ENCODE measurements around the gene UBN1.

Gene UBN1

GRCh38 chr16:4846503-4846900 is 779 bp upstream of the UBN1 start (continued):
- no peak for TF ChIP-seq POU6F1 (CRISPR knock-in tag; IDR thresholded peaks at IDR 0.05; ENCODE audit: borderline replicate concordance, low read depth)
- TF ChIP-seq PATZ1 (CRISPR knock-in tag; IDR thresholded peaks at IDR 0.05; ENCODE audit: borderline replicate concordance) = no peak
- TF ChIP-seq ESRRG (CRISPR knock-in tag; IDR thresholded peaks at IDR 0.05) = no peak
- no peak for TF ChIP-seq CSRNP3 (CRISPR knock-in tag; IDR thresholded peaks at IDR 0.05)
- TF ChIP-seq ZFP3 (CRISPR knock-in tag; IDR thresholded peaks at IDR 0.05) = no peak
- no peak for TF ChIP-seq ZNF70 (CRISPR knock-in tag; IDR thresholded peaks at IDR 0.05)

- TF ChIP-seq OSR1 (CRISPR knock-in tag; IDR thresholded peaks at IDR 0.05) (no peak), ARNTL (CRISPR knock-in tag; IDR thresholded peaks at IDR 0.05; ENCODE audit: borderline replicate concordance, low read depth) (no peak), CSDC2 (CRISPR knock-in tag; IDR thresholded peaks at IDR 0.05) (no peak), RARB (CRISPR knock-in tag; IDR thresholded peaks at IDR 0.05) (no peak), TCF4 (CRISPR knock-in tag; IDR thresholded peaks at IDR 0.05; ENCODE audit: borderline replicate concordance) (no peak), ZNF70 (CRISPR knock-in tag; IDR thresholded peaks at IDR 0.05) (no peak), ZFP3 (CRISPR knock-in tag; IDR thresholded peaks at IDR 0.05) (no peak), BACH2 (CRISPR knock-in tag; IDR thresholded peaks at IDR 0.05; ENCODE audit: borderline replicate concordance) (no peak), GLIS3 (CRISPR knock-in tag; IDR thresholded peaks at IDR 0.05) (no peak), TSHZ2 (CRISPR knock-in tag; IDR thresholded peaks at IDR 0.05) (no peak), ESRRG (CRISPR knock-in tag; IDR thresholded peaks at IDR 0.05) (no peak), CSRNP3 (CRISPR knock-in tag; IDR thresholded peaks at IDR 0.05) (no peak), PPARA (CRISPR knock-in tag; IDR thresholded peaks at IDR 0.05; ENCODE audit: borderline replicate concordance) (no peak), ISL1 (CRISPR knock-in tag; IDR thresholded peaks at IDR 0.05) (no peak)
- peak; percentile 11 for ATAC-seq
Measured at GRCh38 chr16:4847774-4848587, 700 bp downstream of the UBN1 start.

- ATAC-seq = no peak
- TF ChIP-seq OSR1 (CRISPR knock-in tag; IDR thresholded peaks at IDR 0.05) = no peak
- TF ChIP-seq POU6F1 (CRISPR knock-in tag; IDR thresholded peaks at IDR 0.05; ENCODE audit: borderline replicate concordance, low read depth) = no peak
- TF ChIP-seq RARB (CRISPR knock-in tag; IDR thresholded peaks at IDR 0.05) = no peak
- no peak for TF ChIP-seq ZNF70 (CRISPR knock-in tag; IDR thresholded peaks at IDR 0.05)
- TF ChIP-seq ZFP3 (CRISPR knock-in tag; IDR thresholded peaks at IDR 0.05) = no peak
- TF ChIP-seq PATZ1 (CRISPR knock-in tag; IDR thresholded peaks at IDR 0.05; ENCODE audit: borderline replicate concordance) = no peak
- TF ChIP-seq ZC3H10 (CRISPR knock-in tag; IDR thresholded peaks at IDR 0.05) = no peak
- TF ChIP-seq TOX (CRISPR knock-in tag; IDR thresholded peaks at IDR 0.05; ENCODE audit: borderline replicate concordance) = no peak
- TF ChIP-seq ZNF565 (CRISPR knock-in tag; conservative IDR thresholded peaks at IDR 0.05; ENCODE audit: low read depth) = no peak
- no peak for TF ChIP-seq GLIS3 (CRISPR knock-in tag; IDR thresholded peaks at IDR 0.05)
- no peak for TF ChIP-seq SNAI2 (CRISPR knock-in tag; IDR thresholded peaks at IDR 0.05)
- TF ChIP-seq BACH2 (CRISPR knock-in tag; IDR thresholded peaks at IDR 0.05; ENCODE audit: borderline replicate concordance) = no peak
Measured at GRCh38 chr16:4850211-4850610, 2.9 kb downstream of the UBN1 start.
